Peyer's patch (tissue), 4 donors: ENCODE data around the gene MBNL2. TPM values are rescaled to one million over a fixed set of nuclear protein-coding genes. Genes with fewer than 3 reads are reported as not detected.

Experiments used
- DNase-seq, 3 donors: peaks; one replicate each; pipeline ENCODE4 v3.0.0-alpha.2; 2017 to 2019
- H3K27ac ChIP-seq, 4 donors: fragments of 200-600 bp; sonication (generic); one replicate each; pipeline ENCODE4 v1.5.1; 2016 to 2019
- H3K27me3 ChIP-seq, 2 donors: fragments of 200-600 bp; sonication (generic); one replicate each; pipeline ENCODE4 v1.5.1; 2019
- H3K36me3 ChIP-seq, 3 donors: fragments of 200-600 bp; sonication (generic); one replicate each; pipeline ENCODE4 v1.5.1; 2016 to 2019
- H3K4me1 ChIP-seq, 4 donors: fragments of 200-600 bp; sonication (generic); one replicate each; pipeline ENCODE4 v1.5.1; 2016 to 2019
- H3K4me3 ChIP-seq, 4 donors: fragments of 200-600 bp; sonication (generic); 1 replicate in 3 of 4; 2 replicates in 1 of 4; pipeline ENCODE4 v1.5.1; 2016 to 2019; ENCODE audit warnings: mild to moderate bottlenecking in 1 of 4
- H3K9me3 ChIP-seq, 4 donors: fragments of 200-600 bp; sonication (generic); one replicate each; pipeline ENCODE4 v1.5.1; 2016 to 2019; ENCODE audit warnings: mild to moderate bottlenecking in 1 of 4
- CTCF ChIP-seq, 6 experiments: fragments of 450-650 bp in 4 of 6; fragments of 200-600 bp in 2 of 6; sonication (generic) in 1 of 6; IDR thresholded peaks; one replicate each; pipeline ENCODE4 v1.5.1; 2017 to 2019; ENCODE audit warnings: antibody characterized with exemption in 6 of 6, mild to moderate bottlenecking in 3 of 6, moderate library complexity in 1 of 6
- POLR2A ChIP-seq, 2 donors: fragments of 450-650 bp; IDR thresholded peaks; one replicate each; pipeline ENCODE4 v1.5.1; 2017; ENCODE audit warnings: antibody characterized with exemption in 2 of 2, mild to moderate bottlenecking in 2 of 2, moderate library complexity in 2 of 2
- total RNA-seq, 4 donors: library from RNA; depleted of rRNA; stranded (reverse); fragments of >200 nt; gene quantifications; one replicate each; pipeline ENCODE4 v1.1.0, GENCODE V29; 2016

MBNL2 gene
- total RNA-seq, 4 donors from 2014 or later, result 27.0 to 44.6 (median 36.3) TPM

GRCh38 chr13:97337985-97338499, 115.9 kb downstream of the MBNL2 start:
- peaks cover 0 to 37% (median 0%) of the 10 kb centered on the region in 4 donors for H3K4me1 ChIP-seq
- no peak overlapping the region for H3K4me3 ChIP-seq
- DNase-seq, result no peak
- H3K36me3 ChIP-seq, result peaks cover 0 to 9% (median 0%) of the 10 kb centered on the region in 3 donors
- no peaks in the 10 kb centered on the region for H3K9me3 ChIP-seq
- no peak for TF ChIP-seq CTCF (IDR thresholded peaks at IDR 0.05)
- no peak for TF ChIP-seq POLR2A (IDR thresholded peaks at IDR 0.05)
- H3K27me3 ChIP-seq, result no peaks in the 10 kb centered on the region
- H3K27ac ChIP-seq, result no peak overlapping the region

- peak overlapping the region in 1 of 4 donors; percentile 80 for H3K27ac ChIP-seq
- TF ChIP-seq POLR2A (IDR thresholded peaks at IDR 0.05) (no peak), CTCF (IDR thresholded peaks at IDR 0.05) (no peak)
- H3K4me1 ChIP-seq, result peaks cover 0 to 39% (median 0%) of the 10 kb centered on the region in 4 donors
- no peak overlapping the region for H3K4me3 ChIP-seq
- H3K9me3 ChIP-seq, result no peaks in the 10 kb centered on the region
- peaks cover 0 to 9% (median 0%) of the 10 kb centered on the region in 3 donors for H3K36me3 ChIP-seq
- H3K27me3 ChIP-seq, result no peaks in the 10 kb centered on the region
- DNase-seq, result no peak
Observed at GRCh38 chr13:97338571-97338970, 116.4 kb downstream of the MBNL2 start.

GRCh38 chr13:97339019-97339987, 117.2 kb downstream of the MBNL2 start:
- H3K36me3 ChIP-seq, result peaks cover 0 to 9% (median 0%) of the 10 kb centered on the region in 3 donors
- H3K9me3 ChIP-seq, result no peaks in the 10 kb centered on the region
- H3K4me3 ChIP-seq, result peak overlapping the region in 1 of 4 donors; percentile 1
- peaks cover 0 to 43% (median 0%) of the 10 kb centered on the region in 4 donors for H3K4me1 ChIP-seq
- no peak for DNase-seq
- no peak for TF ChIP-seq CTCF (IDR thresholded peaks at IDR 0.05)
- no peak for TF ChIP-seq POLR2A (IDR thresholded peaks at IDR 0.05)
- no peaks in the 10 kb centered on the region for H3K27me3 ChIP-seq
- peak overlapping the region; percentile 33 to 85 (median 66) for H3K27ac ChIP-seq

- Histone ChIP-seq H3K27me3 (no peaks in the 10 kb centered on the region), H3K4me1 (peaks cover 0 to 46% (median 0%) of the 10 kb centered on the region in 4 donors), H3K9me3 (no peaks in the 10 kb centered on the region), H3K4me3 (peak overlapping the region in 1 of 4 donors; percentile 1), H3K27ac (peak overlapping the region in 3 of 4 donors; percentile 51 to 85 (median 80)), H3K36me3 (peaks cover 0 to 9% (median 0%) of the 10 kb centered on the region in 3 donors)
- TF ChIP-seq POLR2A (IDR thresholded peaks at IDR 0.05) (no peak), CTCF (IDR thresholded peaks at IDR 0.05) (no peak)
- no peak for DNase-seq
Observed at GRCh38 chr13:97339988-97340749, 118.0 kb downstream of the MBNL2 start.

GRCh38 chr13:97341135-97341534, 119.0 kb downstream of the MBNL2 start:
- Histone ChIP-seq H3K27me3 (no peaks in the 10 kb centered on the region), H3K27ac (peak overlapping the region in 1 of 4 donors; percentile 85), H3K4me3 (no peak overlapping the region), H3K9me3 (no peaks in the 10 kb centered on the region), H3K36me3 (peaks cover 0 to 9% (median 0%) of the 10 kb centered on the region in 3 donors), H3K4me1 (peaks cover 0 to 46% (median 0%) of the 10 kb centered on the region in 4 donors)
- no peak for TF ChIP-seq CTCF (IDR thresholded peaks at IDR 0.05)
- TF ChIP-seq POLR2A (IDR thresholded peaks at IDR 0.05), result no peak
- DNase-seq, result no peak
